Activated naive CD4-positive, alpha-beta T cell treated with anti-CD3 and anti-CD28 coated beads for 36 hours (primary cell): ENCODE measurements around the gene PAK1. TPM values are rescaled to one million over a fixed set of nuclear protein-coding genes. Genes with fewer than 3 reads are reported as not detected.

Experiments
- CTCF ChIA-PET: fragments of 350-600 bp; sonication (Branson Sonifier 250); formaldehyde crosslinking; loops from one replicate; lab custom pipeline; 2021; ENCODE audit warnings: antibody characterized with exemption; lab: Charles Lee
- DNase-seq: peaks from one replicate; pipeline ENCODE4 v3.0.0-alpha.2; 2020
- H3K27ac Mint-ChIP-seq: one replicate; pipeline ENCODE4 v1.8.0; 2021; ENCODE audit warnings: mild to moderate bottlenecking, mixed read lengths
- H3K27me3 Mint-ChIP-seq: one replicate; pipeline ENCODE4 v1.8.0; 2021; ENCODE audit warnings: low read depth, mixed read lengths
- H3K36me3 Mint-ChIP-seq: one replicate; pipeline ENCODE4 v1.8.0; 2021; ENCODE audit warnings: low read depth, mixed read lengths
- H3K4me1 Mint-ChIP-seq: one replicate; pipeline ENCODE4 v1.8.0; 2021; ENCODE audit warnings: low read depth, mixed read lengths
- H3K4me3 Mint-ChIP-seq: one replicate; pipeline ENCODE4 v1.8.0; 2021; ENCODE audit warnings: mild to moderate bottlenecking, moderate library complexity, mixed read lengths
- H3K9me3 Mint-ChIP-seq: one replicate; pipeline ENCODE4 v1.8.0; 2021; ENCODE audit warnings: mixed read lengths
- intact Hi-C: fragments of 100-400 bp; cut with micrococcal nuclease; formaldehyde crosslinking; loops from one replicate; pipeline ENCODE4 v1.15.1; 2023
- total RNA-seq, 2 experiments: library from RNA; stranded (reverse); gene quantifications; one replicate each; pipeline ENCODE4 v1.2.3, GENCODE V29; 2021

Gene PAK1
- total RNA-seq, 2 experiments from 2014 or later = 45.8 to 49.5 TPM

DNA sequence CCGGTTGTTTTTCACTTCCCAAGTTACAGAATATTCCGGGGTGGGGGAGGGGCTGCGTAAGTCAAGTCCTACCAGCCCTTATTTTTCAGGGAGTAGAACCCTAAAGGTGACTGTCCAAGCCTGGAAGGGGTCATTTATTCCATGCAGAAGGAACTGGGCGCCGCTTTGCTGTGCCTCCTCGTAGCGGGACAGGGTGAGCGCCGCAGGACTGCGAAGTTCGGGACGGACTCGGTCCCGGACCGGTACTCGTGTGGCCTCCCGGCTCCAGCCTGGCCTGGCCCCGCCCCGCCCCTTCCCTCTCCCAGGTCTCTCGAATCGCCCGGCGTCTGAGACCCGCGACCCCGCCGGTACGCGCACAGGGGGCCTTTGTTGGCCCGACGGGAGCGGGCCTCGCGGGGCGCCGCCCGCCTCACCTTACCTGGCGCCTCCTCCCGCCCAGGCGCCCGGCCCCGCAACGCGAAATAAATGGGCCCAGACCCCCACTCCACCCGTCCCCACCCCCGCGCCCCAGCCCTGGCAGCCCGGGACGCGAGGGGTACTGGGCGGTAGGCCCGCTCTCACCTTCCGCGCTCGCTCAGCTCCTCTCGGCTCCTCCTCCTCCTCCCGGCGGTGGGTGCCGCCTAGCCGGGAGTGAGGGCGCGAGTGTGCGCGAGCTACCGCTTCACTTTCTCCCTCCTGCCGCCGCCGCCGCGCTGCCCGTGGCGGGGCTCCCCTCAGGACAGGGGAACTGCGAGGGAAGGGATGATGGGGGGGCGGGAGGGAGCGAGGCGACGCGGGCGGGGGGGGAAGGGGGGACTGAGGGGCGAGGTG, 698 bp downstream of the PAK1 start:
- Mint-ChIP-seq H3K36me3 (peaks cover 3% of the 10 kb centered on the region), H3K27ac (no peak overlapping the region), H3K9me3 (no peaks in the 10 kb centered on the region), H3K4me3 (peak overlapping the region; percentile 80), H3K4me1 (peaks cover 13% of the 10 kb centered on the region), H3K27me3 (peaks cover 9% of the 10 kb centered on the region)
- peak; percentile 61 for DNase-seq
- CTCF ChIA-PET = interaction anchor here (0.6 to 1.3 kb wide), 3 partner anchors 61 to 285 kb away, joined by 3 read pairs; no protein-coding TSS in a partner anchor
- intact Hi-C loops = loop anchor here (1.0 to 5.0 kb wide), 3 partner anchors 62 to 426 kb away; partner anchors contain the start of gene MYO7A

GRCh38 chr11:77471558-77472193, 2.2 kb downstream of the PAK1 start:
- peak; percentile 66 for DNase-seq
- Mint-ChIP-seq H3K4me1 (peaks cover 13% of the 10 kb centered on the region), H3K36me3 (peaks cover 3% of the 10 kb centered on the region), H3K27ac (no peak overlapping the region), H3K9me3 (no peaks in the 10 kb centered on the region), H3K27me3 (peaks cover 9% of the 10 kb centered on the region), H3K4me3 (no peak overlapping the region)
- CTCF ChIA-PET = interaction anchor here (0.6 to 1.6 kb wide), 11 partner anchors 11 to 427 kb away, joined by 3 to 9 read pairs (median 3); no protein-coding TSS in a partner anchor
- intact Hi-C loops = loop anchor here (1.0 to 5.0 kb wide), 3 partner anchors 61 to 344 kb away; partner anchors contain the start of gene MYO7A

DNA sequence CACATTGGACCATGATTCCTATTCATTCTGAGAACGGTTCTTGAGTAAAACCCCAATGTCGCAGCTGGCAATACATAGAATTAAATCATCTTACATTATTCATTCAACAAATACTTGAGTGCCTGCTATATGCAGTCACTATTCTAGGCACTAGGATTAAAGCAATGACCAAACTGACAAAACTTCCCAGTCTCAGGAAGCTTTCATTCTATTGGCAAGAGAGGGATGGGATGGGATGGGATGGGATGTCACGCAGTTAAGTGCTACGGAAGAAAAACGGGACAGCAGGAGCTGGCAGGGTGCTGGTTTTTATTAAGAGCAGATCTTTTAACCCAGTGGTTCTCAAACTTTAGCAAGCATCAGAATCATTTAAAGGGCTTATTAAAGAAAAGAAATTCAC, 2.9 kb downstream of the PAK1 start:
- no peak for DNase-seq
- Mint-ChIP-seq H3K27ac (no peak overlapping the region), H3K27me3 (peaks cover 9% of the 10 kb centered on the region), H3K4me3 (no peak overlapping the region), H3K9me3 (no peaks in the 10 kb centered on the region), H3K4me1 (peaks cover 13% of the 10 kb centered on the region), H3K36me3 (peaks cover 3% of the 10 kb centered on the region)
- intact Hi-C loops = loop anchor here (1.0 to 5.0 kb wide), 2 partner anchors 77 to 344 kb away; partner anchors contain the start of gene MYO7A
- CTCF ChIA-PET = interaction anchor here (0.6 to 1.6 kb wide), 9 partner anchors 9 to 78 kb away, joined by 3 to 9 read pairs (median 4); no protein-coding TSS in a partner anchor

DNA sequence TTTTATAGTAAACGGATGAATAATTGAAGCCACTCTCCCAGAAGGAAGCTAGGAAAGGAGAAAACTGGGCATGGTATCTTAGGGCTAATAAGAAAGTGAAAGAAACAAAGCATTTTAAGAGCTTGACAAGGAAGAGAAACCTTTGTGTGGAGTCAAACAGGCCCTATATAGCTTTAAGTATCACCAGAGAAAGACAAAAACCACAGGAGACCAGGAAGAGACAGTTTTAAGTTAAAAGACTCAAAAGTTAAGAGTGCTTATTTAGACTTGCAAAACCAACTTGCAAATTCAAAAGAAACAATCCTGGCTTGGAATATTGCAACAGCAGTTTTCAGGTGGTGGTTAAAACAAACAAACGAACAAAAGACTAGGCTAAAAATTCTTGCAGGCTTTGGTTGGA, 3.4 kb downstream of the PAK1 start:
- Mint-ChIP-seq H3K4me1 (peaks cover 13% of the 10 kb centered on the region), H3K9me3 (no peaks in the 10 kb centered on the region), H3K4me3 (no peak overlapping the region), H3K27ac (no peak overlapping the region), H3K27me3 (peaks cover 9% of the 10 kb centered on the region), H3K36me3 (peaks cover 3% of the 10 kb centered on the region)
- CTCF ChIA-PET = interaction anchor here (0.6 to 1.6 kb wide), 7 partner anchors 8 to 79 kb away, joined by 3 to 6 read pairs (median 3); no protein-coding TSS in a partner anchor
- no peak for DNase-seq
- intact Hi-C loops = loop anchor here (5.0 kb wide), 1 partner anchor 343 kb away; the partner anchor contains the start of gene MYO7A

DNA sequence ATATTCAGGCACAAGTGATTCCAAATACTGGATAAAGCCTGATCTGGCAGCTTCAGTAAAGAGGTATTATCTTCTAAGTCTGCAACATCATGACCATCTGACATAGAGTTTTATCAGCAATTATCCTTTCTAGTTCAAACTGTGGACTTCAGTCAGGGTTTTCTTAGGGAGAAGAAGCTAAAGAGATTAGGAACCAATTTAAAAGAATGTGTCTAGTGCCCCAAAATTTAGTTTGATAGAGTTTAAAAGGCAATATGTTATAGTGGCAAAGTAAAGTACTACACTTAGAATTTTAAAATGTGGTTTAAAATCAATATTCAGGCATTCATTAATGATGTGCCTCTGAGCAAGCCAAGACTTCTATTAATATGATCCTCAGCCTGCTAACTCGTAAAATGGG, 5.4 kb downstream of the PAK1 start:
- Mint-ChIP-seq H3K9me3 (no peaks in the 10 kb centered on the region), H3K27ac (no peak overlapping the region), H3K27me3 (peaks cover 11% of the 10 kb centered on the region), H3K36me3 (no peaks in the 10 kb centered on the region), H3K4me1 (peaks cover 8% of the 10 kb centered on the region), H3K4me3 (no peak overlapping the region)
- intact Hi-C loops = no loop called here
- CTCF ChIA-PET = interaction anchor here (0.5 kb wide), 1 partner anchor 13 kb away, joined by 3 read pairs; no protein-coding TSS in a partner anchor
- DNase-seq = no peak

GRCh38 chr11:77467993-77468392, 5.9 kb downstream of the PAK1 start:
- Mint-ChIP-seq H3K27me3 (peaks cover 11% of the 10 kb centered on the region), H3K4me1 (peaks cover 8% of the 10 kb centered on the region), H3K36me3 (no peaks in the 10 kb centered on the region), H3K4me3 (no peak overlapping the region), H3K27ac (no peak overlapping the region), H3K9me3 (no peaks in the 10 kb centered on the region)
- CTCF ChIA-PET = no interaction called here
- intact Hi-C loops = no loop called here
- no peak for DNase-seq

DNA sequence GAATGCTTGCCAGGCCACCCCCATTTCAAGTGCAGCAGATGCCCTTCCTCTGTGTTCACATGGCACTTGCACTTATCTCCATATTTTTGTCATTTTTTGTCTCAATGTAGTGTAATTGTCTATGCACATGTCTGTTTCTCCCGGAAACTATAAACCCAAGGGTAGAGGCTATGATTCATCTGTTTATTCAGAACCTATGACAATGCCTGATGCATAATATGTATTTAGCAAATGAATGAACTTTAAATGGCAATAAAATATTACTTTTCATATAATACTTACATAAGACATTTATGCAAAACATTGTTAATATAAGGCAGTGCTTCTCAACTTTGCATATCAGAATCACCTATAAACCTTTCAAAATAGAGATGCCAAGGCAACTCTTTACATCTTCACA, 6.7 kb downstream of the PAK1 start:
- Mint-ChIP-seq H3K4me1 (peaks cover 4% of the 10 kb centered on the region), H3K27ac (no peak overlapping the region), H3K27me3 (peaks cover 7% of the 10 kb centered on the region), H3K4me3 (no peak overlapping the region), H3K9me3 (no peaks in the 10 kb centered on the region), H3K36me3 (no peaks in the 10 kb centered on the region)
- CTCF ChIA-PET = interaction anchor here (0.6 kb wide), 1 partner anchor 11 kb away, joined by 3 read pairs; no protein-coding TSS in a partner anchor
- no peak for DNase-seq
- intact Hi-C loops = no loop called here

- H3K36me3 Mint-ChIP-seq = no peaks in the 10 kb centered on the region
- H3K9me3 Mint-ChIP-seq = no peaks in the 10 kb centered on the region
- CTCF ChIA-PET = no interaction called here
- no peaks in the 10 kb centered on the region for H3K4me1 Mint-ChIP-seq
- no peak overlapping the region for H3K27ac Mint-ChIP-seq
- no peaks in the 10 kb centered on the region for H3K27me3 Mint-ChIP-seq
- H3K4me3 Mint-ChIP-seq = no peak overlapping the region
- DNase-seq = no peak
- intact Hi-C loops = no loop called here
These were observed 16.6 kb downstream of the PAK1 start for GRCh38 chr11:77457340-77457739.

- no peak for DNase-seq
- no peaks in the 10 kb centered on the region for H3K9me3 Mint-ChIP-seq
- intact Hi-C loops = no loop called here
- no peaks in the 10 kb centered on the region for H3K27me3 Mint-ChIP-seq
- CTCF ChIA-PET = no interaction called here
- H3K27ac Mint-ChIP-seq = no peak overlapping the region
- no peak overlapping the region for H3K4me3 Mint-ChIP-seq
- no peaks in the 10 kb centered on the region for H3K36me3 Mint-ChIP-seq
- H3K4me1 Mint-ChIP-seq = no peaks in the 10 kb centered on the region
These were observed 18.2 kb downstream of the PAK1 start for GRCh38 chr11:77455740-77456139.

DNA sequence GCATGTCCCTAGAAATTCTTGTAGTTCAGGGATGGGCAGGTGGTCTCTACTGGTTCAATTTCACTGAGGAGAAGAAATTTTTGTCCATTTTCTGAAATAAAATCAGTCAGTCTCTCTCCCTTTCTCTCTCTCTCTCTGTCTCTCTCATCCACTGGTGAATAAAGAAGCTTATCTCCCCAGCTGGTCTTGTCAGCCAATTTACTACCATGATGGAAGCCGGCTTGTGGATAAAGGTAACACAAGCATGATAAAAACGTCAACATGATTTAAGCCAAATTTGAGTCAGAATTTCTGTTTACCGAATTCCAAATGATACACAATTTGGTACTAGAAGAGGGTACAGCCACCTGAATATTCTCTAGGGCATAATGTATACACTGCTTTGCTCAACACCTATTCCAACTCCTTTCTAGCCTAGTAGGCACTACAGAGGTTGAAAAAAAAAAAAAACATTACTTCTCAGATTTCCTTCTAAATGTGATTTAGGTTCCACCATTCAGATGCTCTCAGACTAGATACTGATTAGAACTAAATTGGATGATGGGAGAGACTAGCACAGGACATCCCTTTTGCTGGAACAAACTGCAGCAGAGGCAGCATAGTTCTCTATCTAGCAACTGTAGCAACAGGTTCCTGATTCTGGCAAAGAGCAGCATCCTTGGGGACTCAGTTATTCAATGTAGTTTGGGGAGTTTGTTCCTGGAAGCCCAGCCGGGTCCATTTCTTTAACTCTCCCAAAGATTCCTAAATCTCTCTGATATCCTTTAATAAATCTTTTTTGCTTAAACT, 18.8 kb downstream of the PAK1 start:
- Mint-ChIP-seq H3K36me3 (no peaks in the 10 kb centered on the region), H3K9me3 (no peaks in the 10 kb centered on the region), H3K27ac (no peak overlapping the region), H3K4me3 (no peak overlapping the region), H3K27me3 (no peaks in the 10 kb centered on the region), H3K4me1 (peaks cover 3% of the 10 kb centered on the region)
- CTCF ChIA-PET = no interaction called here
- DNase-seq = no peak
- intact Hi-C loops = no loop called here

DNA sequence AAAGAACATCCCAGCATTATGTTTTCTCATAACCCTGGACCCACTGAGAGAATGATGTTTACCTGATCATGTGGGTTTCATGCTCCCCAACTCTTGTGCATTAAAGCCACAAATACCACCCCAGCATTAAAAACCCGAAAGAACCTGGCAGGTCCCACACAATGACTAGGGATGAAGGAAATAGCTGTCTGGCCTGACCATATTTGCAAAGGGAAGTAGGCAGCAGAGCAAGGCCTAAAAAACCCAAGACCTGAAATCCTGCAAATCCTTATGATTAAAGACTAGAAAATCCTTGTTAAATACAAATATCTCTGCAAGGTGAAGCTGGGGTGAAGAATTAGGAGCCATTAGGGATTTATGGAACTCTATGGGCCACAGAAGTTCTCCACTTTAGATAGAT, 23.7 kb downstream of the PAK1 start:
- Mint-ChIP-seq H3K4me3 (no peak overlapping the region), H3K4me1 (peaks cover 31% of the 10 kb centered on the region), H3K36me3 (no peaks in the 10 kb centered on the region), H3K9me3 (no peaks in the 10 kb centered on the region), H3K27me3 (no peaks in the 10 kb centered on the region), H3K27ac (no peak overlapping the region)
- intact Hi-C loops = no loop called here
- DNase-seq = no peak
- CTCF ChIA-PET = no interaction called here

DNA sequence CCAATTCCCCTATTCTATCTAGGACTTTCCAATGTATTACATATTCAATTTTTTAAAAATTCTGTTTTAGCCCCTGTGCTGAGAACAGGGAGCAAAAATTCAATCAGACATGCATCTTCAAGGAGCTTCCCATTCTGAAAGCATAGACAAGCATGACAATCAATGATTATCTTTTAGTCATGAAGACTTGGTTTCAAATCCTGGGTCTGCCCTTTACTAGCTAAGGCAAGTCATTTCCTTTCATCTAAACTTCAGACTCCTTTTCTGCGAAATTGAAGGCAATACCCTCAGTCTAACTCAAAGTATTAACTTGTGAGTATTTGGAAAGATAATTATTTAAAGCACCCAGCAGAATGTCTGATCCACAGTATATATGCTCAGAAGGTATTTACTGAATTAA, 24.1 kb downstream of the PAK1 start:
- no peak overlapping the region for H3K27ac Mint-ChIP-seq
- peaks cover 31% of the 10 kb centered on the region for H3K4me1 Mint-ChIP-seq
- H3K9me3 Mint-ChIP-seq = no peaks in the 10 kb centered on the region
- CTCF ChIA-PET = no interaction called here
- DNase-seq = no peak
- H3K27me3 Mint-ChIP-seq = no peaks in the 10 kb centered on the region
- H3K4me3 Mint-ChIP-seq = no peak overlapping the region
- H3K36me3 Mint-ChIP-seq = no peaks in the 10 kb centered on the region
- intact Hi-C loops = loop anchor here (2.0 kb wide), 1 partner anchor 39 kb away; no protein-coding TSS in a partner anchor
